SU-DHL-6 (cell line): ENCODE measurements around the gene NUDCD2.

ENCODE experiments used
- H2AFZ ChIP-seq: fragments of 200-600 bp; sonication (generic); 2 replicates; pipeline ENCODE4 v1.6.1; 2014; ENCODE audit warnings: low read depth, mild to moderate bottlenecking, moderate library complexity, mixed read lengths, antibody characterized with exemption, low read length; ENCODE audit not compliant: severe bottlenecking
- H3F3A ChIP-seq: fragments of 200-600 bp; shearing (Covaris generic); 2 replicates; pipeline ENCODE4 v1.6.0; 2016; ENCODE audit warnings: antibody characterized with exemption, mild to moderate bottlenecking; ENCODE audit not compliant: insufficient read depth
- H3K27ac ChIP-seq: fragments of 200-600 bp; sonication (generic); 2 replicates; pipeline ENCODE4 v1.5.1; 2016; ENCODE audit warnings: low read depth, mild to moderate bottlenecking, low read length, moderate library complexity, mixed read lengths
- H3K27me3 ChIP-seq: fragments of 200-600 bp; sonication (generic), shearing (Covaris generic); 2 replicates; pipeline ENCODE4 v1.6.0; 2014; ENCODE audit warnings: mild to moderate bottlenecking, low read length
- H3K36me3 ChIP-seq: fragments of 200-600 bp; sonication (generic); 2 replicates; pipeline ENCODE4 v1.6.1; 2014; ENCODE audit warnings: mild to moderate bottlenecking, low read length, mixed read lengths
- H3K4me2 ChIP-seq: fragments of 300-600, 200-600 bp; shearing (Covaris generic), sonication (generic); 2 replicates; pipeline ENCODE4 v1.6.0; 2014; ENCODE audit warnings: low read length, low read depth, mild to moderate bottlenecking; ENCODE audit not compliant: poor library complexity, severe bottlenecking
- H3K4me3 ChIP-seq: fragments of 200-600 bp; sonication (generic); 2 replicates; pipeline ENCODE4 v1.5.1; 2014; ENCODE audit warnings: antibody characterized with exemption, low read length, mild to moderate bottlenecking, mixed read lengths; ENCODE audit not compliant: insufficient read depth, poor library complexity, severe bottlenecking
- H3K79me2 ChIP-seq: fragments of 200-600 bp; sonication (generic); 2 replicates; pipeline ENCODE4 v1.6.1; 2014; ENCODE audit warnings: mild to moderate bottlenecking, low read length, moderate library complexity; ENCODE audit not compliant: insufficient read depth
- H3K9ac ChIP-seq: fragments of 200-600 bp; sonication (generic); 2 replicates; pipeline ENCODE4 v1.7.0; 2014; ENCODE audit warnings: mild to moderate bottlenecking, low read length
- H3K9me2 ChIP-seq: fragments of 200-600 bp; sonication (generic); replicated peaks from 2 replicates; pipeline ENCODE4 v1.6.1; 2014; ENCODE audit warnings: low read length; ENCODE audit not compliant: insufficient read depth
- H3K9me3 ChIP-seq: fragments of 200-600 bp; sonication (generic); 2 replicates; pipeline ENCODE4 v1.6.1; 2014; ENCODE audit warnings: low read length, mixed read lengths; ENCODE audit not compliant: insufficient read depth
- H4K20me1 ChIP-seq: fragments of 200-600 bp; sonication (generic); 2 replicates; pipeline ENCODE4 v1.6.1; 2014; ENCODE audit warnings: low read depth, mild to moderate bottlenecking, antibody characterized with exemption, low read length, moderate library complexity, mixed read lengths
- CTCF ChIP-seq: fragments of 200-600 bp; sonication (generic); IDR thresholded peaks from one replicate; pipeline ENCODE4 v1.5.1; 2017; ENCODE audit warnings: antibody characterized with exemption, mild to moderate bottlenecking, low read length, moderate library complexity; ENCODE audit not compliant: insufficient read depth, poor library complexity, severe bottlenecking
- EZH2phosphoT487 ChIP-seq: fragments of 200-600 bp; sonication (generic), shearing (Covaris generic); conservative IDR thresholded peaks from 2 replicates; pipeline ENCODE4 v1.6.1; 2018; ENCODE audit warnings: mild to moderate bottlenecking, antibody characterized with exemption, low read length, moderate library complexity, mixed read lengths

NUDCD2 gene

DNA sequence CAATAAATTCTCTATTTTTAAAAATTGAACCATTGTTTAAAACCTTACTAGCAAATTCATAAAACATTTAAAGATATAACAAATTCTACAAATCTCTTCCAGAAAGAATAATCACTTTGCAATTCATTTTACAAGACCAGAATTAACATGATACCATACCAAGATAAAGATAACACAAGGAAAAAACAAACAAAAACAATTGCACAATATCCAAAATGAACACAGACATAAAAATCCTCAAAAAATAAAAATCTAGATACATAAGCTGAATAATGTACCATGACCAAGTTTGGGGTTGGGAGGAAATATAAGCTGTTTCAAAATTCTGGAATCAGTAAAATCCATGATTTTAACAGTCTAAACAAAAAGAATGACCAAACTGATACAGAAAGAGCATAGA is 11.4 kb downstream of the NUDCD2 start:
- TF ChIP-seq EZH2phosphoT487, result no peak
- H3K4me3 ChIP-seq, result no peak overlapping the region
- peaks cover 49% of the 10 kb centered on the region; the same call in 1 of the 2 replicates for H3F3A ChIP-seq
- no peak overlapping the region for H3K9ac ChIP-seq
- no peaks in the 10 kb centered on the region for H3K9me3 ChIP-seq
- no peaks in the 10 kb centered on the region for H3K9me2 ChIP-seq
- H3K27ac ChIP-seq, result no peak overlapping the region
- H3K4me2 ChIP-seq, result no peak overlapping the region
- no peaks in the 10 kb centered on the region for H3K27me3 ChIP-seq
- H3K79me2 ChIP-seq, result peaks cover 2% of the 10 kb centered on the region; the same call in 1 of the 2 replicates
- no peak overlapping the region for H2AFZ ChIP-seq
- peaks cover 68% of the 10 kb centered on the region; the same call in 1 of the 2 replicates for H3K36me3 ChIP-seq
- 0 out of 2 replicates have a peak, but pooled peaks cover 4% of the 10 kb centered on the region for H4K20me1 ChIP-seq

GRCh38 chr5:163447875-163448274 is 12.0 kb downstream of the NUDCD2 start:
- Histone ChIP-seq H3K9me2 (no peaks in the 10 kb centered on the region), H2AFZ (no peak overlapping the region), H3K9ac (no peak overlapping the region), H3F3A (peaks cover 43% of the 10 kb centered on the region; the same call in 1 of the 2 replicates), H3K27ac (no peak overlapping the region), H3K27me3 (no peaks in the 10 kb centered on the region), H3K4me3 (no peak overlapping the region), H3K79me2 (peaks cover 2% of the 10 kb centered on the region; the same call in 1 of the 2 replicates), H4K20me1 (0 out of 2 replicates have a peak, but pooled peaks cover 4% of the 10 kb centered on the region), H3K36me3 (peaks cover 66% of the 10 kb centered on the region; the same call in 1 of the 2 replicates), H3K4me2 (no peak overlapping the region), H3K9me3 (no peaks in the 10 kb centered on the region)
- no peak for TF ChIP-seq EZH2phosphoT487
- TF ChIP-seq CTCF, result no peak

GRCh38 chr5:163447191-163447590 is 12.7 kb downstream of the NUDCD2 start:
- peaks cover 38% of the 10 kb centered on the region; the same call in 1 of the 2 replicates for H3F3A ChIP-seq
- peaks cover 65% of the 10 kb centered on the region for H3K36me3 ChIP-seq

More at GRCh38 chr5:163447191-163447590, 12.7 kb downstream of the NUDCD2 start:
- H3K27me3 ChIP-seq, result no peaks in the 10 kb centered on the region
- 0 out of 2 replicates have a peak, but pooled peaks cover 4% of the 10 kb centered on the region for H4K20me1 ChIP-seq
- H3K4me2 ChIP-seq, result no peak overlapping the region
- no peak overlapping the region for H3K27ac ChIP-seq
- TF ChIP-seq CTCF (no peak), EZH2phosphoT487 (no peak)
- peaks cover 2% of the 10 kb centered on the region; the same call in 1 of the 2 replicates for H3K79me2 ChIP-seq
- no peaks in the 10 kb centered on the region for H3K9me3 ChIP-seq
- no peak overlapping the region for H3K9ac ChIP-seq
- no peak overlapping the region for H3K4me3 ChIP-seq
- no peaks in the 10 kb centered on the region for H3K9me2 ChIP-seq
- H2AFZ ChIP-seq, result no peak overlapping the region
